HG02759 (cell line): ENCODE data around the gene DROSHA.
A peak's percentile ranks its signal among the peaks of the same experiment; 100 is the strongest.
"Not testable (repeated sequence)": the region's sequence is repeated elsewhere in the genome, so short reads cannot be mapped to it uniquely, and the experiment has no call there.

ENCODE experiments used
- ATAC-seq: cut with Tn5 transposase; IDR thresholded peaks from one replicate; pipeline ENCODE4 v1.9.1; 2021; ENCODE audit warnings: mild to moderate bottlenecking, moderate library complexity; ENCODE audit not compliant: unreplicated experiment

Gene DROSHA

DNA sequence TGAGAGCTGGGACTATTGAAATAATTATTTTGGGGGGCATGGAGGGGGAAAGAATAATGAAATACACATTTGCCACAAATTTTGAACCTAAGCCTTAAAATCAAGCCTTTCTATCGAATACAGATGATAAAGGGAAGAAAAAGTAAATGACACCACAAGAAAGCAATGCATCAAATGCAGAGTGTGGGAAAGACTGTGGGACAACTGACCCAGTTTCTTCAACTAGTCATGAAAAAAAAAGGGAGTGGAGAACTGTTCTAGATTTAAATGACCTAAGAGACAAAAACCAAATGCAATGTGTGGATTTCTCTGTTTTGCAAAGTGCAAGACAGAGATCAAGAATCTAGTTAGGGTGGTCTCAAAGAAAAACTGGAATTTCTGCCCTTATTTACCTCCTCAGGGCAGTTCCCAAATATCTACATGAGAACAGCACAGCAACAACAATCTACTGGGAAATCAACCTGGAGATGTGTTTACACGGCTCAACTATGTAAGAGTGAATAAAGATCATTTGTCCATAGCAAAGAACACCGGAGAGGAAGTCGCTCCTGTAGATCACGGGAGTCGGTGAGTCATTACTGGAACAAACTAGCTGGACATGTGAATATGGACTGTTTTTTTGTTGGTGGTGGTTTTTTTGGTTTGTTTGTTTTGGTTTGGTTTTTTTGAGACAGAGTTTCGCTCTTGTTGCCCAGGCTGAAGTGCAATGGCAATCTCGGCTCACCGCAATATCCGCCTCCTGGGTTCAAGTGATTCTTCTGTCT lies 145.9 kb downstream of the DROSHA start:
- no peak for ATAC-seq

DNA sequence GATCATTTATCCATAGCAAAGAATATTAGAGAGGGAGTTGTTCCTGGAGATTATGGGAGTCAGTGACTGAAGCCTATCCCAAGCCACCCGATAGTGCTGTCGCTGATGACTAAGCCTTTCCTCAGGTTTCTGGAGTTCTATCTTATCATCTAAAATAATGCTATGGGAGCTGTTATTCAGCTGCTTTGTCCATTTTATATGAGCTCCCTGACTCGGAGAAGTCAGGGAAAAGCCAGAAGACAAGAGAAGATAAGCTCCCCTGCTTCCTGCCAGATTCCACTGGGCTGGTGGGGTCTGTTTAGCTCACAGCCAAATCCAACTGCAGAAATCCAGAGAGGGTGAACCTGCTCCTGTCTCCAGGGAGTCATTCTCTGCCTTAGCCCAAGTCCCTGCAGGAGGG lies 148.2 kb downstream of the DROSHA start:
- ATAC-seq = no peak

DNA sequence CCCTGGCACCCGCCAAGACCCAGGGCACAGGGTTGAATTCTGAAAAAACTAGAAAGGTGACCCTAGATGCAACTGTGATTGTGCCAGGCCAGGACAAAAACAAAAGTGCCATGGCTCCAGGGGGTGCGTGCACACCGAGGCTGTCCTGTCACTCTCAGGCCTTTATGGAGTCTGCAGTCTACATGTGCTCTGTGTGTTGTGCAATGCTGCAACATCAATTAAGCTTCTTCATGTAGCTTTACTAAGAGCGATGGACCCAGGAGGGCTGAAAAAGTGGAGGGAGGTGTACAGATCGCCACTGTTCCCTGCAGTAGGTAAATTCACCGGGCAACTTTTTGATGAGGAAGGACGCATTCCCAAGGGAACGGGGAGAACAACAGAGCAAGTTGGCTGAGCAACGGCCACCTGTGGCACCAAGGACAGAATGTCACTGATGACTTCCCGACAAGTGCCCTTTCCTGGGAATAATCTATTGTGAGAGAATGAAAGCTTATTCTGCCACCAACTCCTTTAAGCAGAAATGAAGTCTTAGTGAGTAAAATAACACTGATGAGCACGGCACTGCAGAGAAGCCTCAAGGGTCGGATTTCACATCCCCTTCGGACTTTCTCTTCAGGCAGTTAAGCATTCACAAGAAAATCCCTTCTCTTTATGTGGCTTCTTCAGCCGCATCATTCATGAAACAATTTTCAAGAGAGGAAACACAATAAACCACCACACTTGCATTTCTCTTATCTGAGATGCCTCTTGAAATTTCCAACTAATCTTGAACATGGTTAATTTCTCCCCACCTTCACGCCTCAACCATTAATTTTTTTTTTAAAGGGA lies 149.6 kb downstream of the DROSHA start:
- ATAC-seq = peak; percentile 61

DNA sequence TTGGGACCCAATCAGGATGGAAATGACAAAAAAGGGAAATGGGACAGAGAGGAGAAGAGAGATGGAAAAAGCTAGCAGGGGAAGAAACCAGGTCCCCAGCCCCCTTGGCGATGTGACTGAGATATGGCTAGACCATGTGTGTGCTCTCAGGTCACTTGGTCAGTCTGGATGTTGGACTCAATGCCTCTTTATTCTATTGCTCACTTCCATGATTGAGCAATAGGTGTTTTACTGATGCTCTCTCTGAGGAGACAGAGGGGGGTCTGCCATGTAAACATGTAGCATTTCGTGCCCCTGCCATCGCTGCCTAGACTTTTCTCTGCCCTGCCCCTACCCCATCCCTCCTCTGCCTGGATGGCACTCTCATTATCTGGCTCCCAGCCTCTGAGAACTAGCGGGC lies 150.6 kb downstream of the DROSHA start:
- ATAC-seq = no peak

DNA sequence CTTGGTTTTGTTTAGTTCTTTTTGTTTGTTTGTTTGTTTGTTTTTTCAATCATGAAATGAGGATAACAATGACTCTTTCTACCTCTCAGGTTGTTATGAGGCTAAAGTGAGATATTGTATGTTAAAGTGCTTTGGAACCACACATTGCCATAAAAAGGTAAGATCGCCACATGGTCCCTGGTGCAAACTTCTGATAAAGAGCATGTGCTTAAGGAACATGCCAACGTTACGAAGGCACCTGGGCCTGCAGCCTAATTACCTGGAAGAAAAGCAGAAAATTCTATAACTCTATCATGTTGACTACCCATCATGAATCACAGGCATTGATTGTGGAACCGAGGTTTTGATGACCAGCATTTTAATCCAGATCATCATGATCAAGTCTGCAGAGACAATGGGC lies 151.8 kb downstream of the DROSHA start:
- no peak for ATAC-seq

DNA sequence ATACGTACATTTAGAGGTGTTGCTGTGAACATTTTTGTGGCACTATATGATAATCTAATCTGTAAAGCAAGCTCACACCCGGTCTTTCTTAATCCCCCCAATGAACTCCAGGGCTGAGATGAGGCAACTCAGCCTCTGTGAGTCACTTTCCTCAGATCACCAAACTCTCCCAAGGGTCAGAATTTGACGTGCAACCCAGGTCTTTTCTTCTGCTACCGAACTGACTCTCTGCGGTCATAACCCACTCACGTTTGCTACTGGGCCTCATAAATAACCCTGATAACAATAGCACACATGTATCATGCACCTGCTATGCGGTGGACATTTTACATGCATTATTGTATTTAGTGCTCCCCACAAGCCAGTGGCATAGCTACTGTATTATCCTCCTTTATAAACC lies 153.1 kb downstream of the DROSHA start:
- ATAC-seq = no peak

DNA sequence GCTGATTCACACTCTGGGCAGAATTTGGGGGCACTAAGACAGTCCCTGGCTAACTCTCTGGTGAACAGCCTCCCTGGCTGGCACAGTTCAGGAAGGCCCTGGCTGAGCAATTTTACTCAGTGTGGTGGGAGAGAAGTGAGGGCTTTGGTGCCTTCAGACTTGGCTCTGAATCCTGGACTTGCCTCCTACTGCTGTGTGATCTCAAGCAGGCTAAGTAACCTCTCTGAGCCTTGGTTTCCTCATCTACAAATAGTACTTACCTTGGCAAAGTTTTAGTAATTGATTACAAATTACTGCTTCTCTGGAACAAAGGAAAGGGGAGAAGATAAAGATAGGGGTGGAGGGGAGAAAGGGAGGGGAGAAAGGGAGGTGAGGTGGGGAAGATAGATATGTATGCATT lies 153.8 kb downstream of the DROSHA start:
- no peak for ATAC-seq

DNA sequence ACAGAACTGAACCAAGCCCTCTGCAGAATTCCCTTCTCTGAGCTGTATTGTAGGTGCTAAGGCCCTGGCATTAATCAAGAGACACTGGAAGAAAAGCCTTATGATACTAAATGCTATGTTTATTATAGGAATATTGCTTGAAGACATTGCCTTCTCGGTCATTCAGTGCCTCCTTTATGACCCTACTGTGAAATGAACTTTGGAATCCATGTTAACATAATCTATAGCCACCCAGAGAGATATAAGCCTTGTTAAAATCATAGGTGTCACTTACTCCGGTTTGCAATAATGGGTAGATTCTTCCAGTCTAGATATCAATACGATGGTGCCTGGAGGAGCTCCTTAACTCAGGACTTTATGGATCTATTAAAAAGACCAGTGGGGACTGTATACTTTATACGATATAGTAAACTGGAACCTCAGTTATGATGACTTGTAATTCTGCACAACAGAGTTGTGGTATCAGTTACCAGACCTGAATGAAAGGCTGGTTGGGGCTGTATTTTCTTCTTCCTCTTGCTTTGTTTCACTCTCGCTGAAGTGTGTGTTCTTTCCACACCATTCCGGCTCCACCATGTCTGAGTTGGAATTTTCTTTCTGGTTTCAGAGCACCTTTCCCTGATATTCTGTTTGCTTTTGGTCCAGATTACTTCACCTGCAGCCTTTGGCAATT lies 154.5 kb downstream of the DROSHA start:
- ATAC-seq = no peak

DNA sequence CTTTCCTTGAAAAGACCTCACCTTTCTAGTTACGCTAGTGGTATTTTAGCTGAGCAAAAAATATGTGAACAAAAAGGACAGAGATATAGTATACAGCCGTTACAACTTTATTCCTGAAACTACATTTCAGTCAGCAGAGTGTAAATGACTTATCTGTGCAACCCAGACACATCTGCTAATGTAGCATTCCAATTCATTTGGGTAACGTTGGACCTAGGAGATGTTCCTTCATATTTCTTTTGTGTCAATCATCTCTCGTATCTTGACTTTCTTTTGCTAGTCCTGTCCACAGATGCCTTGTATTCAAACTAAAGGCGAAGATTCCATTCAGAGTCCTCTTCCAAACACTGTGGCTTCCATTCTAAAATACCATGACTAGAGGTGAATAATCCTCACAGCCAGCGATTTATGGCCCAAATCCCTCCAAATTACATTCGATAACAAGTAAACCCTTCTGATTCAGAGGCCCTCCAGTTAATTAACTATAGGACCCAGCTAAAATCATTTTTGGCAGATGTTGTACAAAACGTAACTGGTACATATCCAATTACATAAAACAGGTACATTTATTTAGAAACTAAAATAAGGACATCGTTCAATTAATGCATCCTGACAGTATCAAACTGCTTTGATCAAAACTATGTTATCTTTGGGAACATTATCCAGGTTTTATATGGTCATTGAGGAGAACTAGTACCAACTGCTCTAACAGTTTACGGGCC lies 155.7 kb downstream of the DROSHA start:
- no peak for ATAC-seq

DNA sequence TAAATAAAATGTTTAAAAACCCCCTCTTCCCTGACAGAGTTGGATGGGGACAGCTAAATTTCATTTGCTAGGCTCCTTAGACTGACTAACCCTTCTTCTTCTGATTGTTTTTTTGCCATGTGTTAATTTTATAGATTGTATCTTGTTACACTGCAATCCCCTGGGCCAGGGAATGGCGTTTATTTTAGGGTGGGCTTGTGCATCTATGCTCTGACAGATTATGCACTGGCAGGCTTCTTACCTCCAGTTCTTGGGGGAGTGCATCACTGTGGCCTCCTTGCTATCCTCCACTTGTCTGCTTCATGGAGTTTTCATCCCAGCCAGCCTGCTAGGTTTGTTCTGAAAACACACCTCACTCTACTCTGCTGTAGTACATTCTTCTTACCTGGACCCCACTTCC lies 159.8 kb downstream of the DROSHA start:
- ATAC-seq = no peak

DNA sequence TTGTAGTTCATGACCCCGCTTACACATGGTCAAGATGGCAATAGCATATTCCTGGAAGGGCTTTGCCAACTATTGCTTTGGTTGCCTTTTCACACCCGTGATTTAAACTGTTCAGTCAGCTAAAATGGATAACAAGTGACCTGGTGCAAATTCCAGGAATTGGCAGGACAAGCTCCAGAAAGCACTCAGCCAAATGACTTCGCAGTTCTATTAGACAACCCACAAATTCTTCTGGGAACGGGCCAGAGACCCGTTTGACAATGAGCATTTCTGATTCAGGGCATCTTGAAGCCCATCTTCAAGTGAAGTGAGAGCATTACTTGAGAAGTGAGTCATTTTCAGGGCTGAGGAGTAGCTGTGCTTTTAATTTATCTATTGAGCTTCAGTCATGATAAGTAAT lies 165.0 kb downstream of the DROSHA start:
- ATAC-seq = no peak

DNA sequence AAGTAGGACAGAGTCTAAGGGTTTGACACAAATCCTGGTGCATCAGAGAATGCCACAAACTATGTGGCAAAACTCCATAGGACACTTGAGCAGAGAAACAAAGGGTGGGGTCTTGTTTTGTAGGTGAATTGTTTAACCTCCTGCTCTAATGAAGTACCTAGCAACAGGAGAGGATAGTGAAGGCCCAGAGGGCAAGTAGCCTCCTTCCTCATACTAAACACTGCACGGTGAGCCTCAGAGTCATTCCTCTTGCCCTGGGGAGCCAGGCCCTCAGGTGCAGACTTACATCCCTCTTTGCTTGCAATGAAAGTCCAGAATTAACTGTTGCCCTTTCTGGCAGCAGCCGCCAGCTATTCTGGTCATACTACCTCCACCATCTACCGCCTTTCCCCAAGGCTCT lies 166.1 kb downstream of the DROSHA start:
- no peak for ATAC-seq

DNA sequence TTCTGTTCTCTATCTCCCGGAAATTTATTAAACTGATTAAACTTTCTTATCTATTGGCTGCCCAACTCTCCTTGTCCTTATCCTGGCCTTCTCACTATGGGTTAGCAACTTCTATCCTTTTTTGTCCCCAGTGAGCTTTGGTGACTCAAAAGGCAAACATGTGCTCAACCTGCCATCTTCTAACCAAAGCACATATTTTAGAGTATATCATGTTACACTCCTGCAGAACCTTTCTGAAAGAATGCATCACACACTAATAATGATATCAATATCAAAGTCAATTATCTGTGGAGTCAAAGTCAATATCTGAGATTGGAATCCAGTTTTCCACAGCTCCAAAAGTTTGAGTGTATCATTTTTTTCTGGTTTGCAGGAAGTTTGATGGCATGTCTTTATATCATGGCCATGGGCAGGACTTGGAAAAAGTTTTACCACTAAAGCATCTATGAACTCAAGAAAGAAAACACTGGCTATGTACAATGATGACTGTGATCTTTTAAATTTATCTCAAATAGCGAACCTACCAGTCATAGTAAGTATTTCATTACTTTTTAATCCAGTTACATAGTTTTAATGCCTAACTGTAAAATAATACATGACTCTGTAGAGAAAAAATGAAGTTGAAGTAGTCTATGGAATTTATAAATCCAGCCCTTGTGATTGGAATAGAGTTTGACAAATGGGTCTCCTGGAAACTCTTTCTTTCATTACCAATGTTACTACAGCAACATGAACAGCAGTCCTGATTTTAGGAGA lies 166.8 kb downstream of the DROSHA start:
- no peak for ATAC-seq

DNA sequence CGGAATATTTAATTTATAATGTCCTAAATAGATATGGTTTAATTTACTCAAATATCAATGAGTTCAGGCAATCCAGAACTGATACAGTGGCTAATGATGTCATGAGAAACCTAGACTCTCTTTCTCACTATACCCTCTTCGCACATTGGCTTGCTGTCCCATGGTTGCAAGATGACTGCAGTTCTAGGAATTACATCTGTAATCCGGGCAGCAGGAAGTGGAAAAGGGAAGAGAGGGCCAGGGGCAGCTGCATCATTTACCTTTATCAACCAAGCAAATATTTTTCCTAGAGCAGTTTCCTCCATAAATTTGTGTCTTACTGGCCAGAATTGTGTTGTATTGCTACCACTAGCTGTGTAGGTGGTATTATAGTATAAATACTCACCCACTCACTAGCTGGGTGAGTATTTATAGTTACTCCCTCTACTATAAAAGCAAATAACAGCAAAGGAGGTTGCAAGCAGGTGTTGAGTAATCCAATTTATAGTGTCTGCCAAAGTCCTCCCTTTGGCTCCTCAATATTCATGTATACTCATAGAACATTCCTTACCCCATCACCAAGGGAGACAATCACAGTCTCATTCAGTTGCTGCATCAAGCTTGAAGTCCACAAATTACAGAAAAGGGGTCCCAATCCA lies 168.8 kb downstream of the DROSHA start:
- ATAC-seq = no peak

DNA sequence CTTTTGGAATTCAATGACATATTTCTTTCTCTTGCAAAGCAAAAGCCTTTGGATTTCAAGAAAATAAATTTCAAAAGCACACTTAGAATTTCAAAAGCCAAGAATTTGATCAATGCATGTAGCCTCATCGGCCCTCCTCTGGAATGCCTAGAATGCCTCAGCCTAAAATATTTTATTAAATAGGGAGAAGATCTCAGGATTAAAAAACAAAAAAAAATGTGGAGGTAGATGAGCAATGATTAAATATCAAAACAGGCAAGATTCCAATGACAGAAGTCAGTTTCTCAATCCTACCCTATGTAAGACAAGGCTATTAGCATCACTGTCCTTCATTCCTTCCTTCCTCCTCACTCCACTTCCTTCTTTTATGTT lies 169.4 kb downstream of the DROSHA start:
- ATAC-seq = no peak

DNA sequence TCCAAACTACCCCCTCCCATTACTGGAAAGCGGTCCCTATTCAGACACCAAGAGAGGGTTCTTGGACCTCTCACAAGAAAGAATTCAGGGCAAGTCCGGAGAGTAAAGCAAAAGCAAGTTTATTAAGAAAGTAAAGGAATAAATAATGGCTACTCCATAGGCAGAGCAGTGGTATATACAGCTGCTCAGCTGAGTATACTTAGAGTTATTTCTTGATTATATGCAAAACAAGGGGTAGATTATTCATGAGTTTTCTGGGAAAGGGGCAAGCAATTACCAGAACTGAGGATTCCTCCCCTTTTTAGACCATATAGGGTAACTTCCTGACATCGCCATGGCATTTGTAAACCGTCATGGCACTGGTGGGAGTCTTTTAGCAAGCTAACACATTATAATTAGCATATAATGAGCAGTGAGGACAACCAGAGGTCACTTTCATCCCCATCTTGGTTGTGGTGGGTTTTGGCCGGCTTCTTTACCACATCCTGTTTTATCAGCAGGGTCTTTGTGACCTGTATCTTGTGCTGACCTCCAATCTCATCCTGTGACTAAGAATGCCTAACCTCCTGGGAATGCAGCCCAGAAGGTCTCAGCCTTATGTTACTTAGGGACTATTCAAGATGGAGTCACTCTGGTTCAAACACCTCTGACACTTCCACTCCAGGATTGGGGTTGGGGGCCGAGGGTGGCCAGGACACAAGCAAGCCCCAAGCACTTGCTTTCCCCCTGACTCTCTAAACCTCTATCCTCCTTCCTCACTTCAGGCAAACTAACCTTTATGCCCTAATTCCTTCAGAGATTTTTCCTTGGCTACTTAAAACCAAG lies 170.0 kb downstream of the DROSHA start:
- ATAC-seq = not testable (repeated sequence)

DNA sequence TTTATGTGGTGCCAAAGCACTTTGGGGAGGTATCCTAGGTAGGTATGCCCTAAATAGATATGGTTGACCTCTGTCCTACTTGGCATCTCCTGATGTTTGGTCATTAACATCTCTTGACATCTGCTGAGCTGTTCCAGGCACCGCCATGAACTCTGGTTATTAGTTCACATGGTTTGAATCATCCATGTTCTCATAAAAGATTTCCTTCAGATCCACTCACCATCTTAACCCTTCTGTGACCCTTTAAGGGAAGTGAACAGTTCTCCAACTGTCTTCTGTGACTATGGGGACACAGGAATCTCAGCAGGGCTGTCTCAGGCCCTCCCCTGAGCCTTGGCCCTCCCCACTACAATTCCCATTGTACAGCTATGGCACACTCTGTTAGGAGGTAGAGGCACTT lies 170.7 kb downstream of the DROSHA start:
- no peak for ATAC-seq

DNA sequence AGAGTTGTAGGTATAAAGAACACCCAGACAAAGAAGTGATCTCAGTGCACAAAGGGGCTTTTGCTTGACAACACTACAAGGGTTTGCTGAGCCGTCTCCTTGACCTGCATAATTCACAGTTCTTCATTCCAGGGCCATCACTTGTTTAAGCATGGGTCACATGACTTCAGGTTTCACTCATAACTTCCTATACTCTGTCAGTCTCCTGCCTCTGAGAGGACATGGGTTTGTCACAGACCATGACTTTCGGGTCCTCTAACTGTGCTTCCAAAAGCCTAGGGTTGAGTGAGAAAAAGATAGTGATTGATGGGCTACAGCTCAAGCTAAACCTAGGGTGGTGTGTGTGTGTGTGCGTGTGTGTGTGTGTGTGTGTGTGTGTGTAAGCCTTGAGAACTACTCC lies 172.1 kb downstream of the DROSHA start:
- ATAC-seq = no peak

DNA sequence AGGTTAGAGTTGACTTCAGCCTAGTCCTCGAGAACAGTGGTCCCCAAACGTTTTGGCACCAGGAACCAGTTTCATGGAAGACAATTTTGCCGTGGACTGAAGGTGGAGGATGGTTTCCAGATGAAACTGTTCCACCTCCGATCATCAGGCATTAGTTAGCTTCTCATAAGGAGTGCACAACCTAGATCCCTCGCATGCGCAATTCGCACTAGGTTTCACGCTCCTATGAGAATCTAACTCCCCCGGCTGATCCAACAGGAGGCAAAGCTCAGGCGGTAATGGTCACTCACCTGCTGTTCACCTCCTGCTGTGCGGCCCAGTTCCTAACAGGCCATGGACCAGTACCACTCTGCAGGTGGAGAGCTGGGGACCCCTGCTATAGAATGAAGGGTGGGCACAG lies 174.9 kb downstream of the DROSHA start:
- ATAC-seq = no peak
